ENCODE data around the gene ZBTB7B.
A peak's percentile ranks its signal among the peaks of the same experiment; 100 is the strongest.

The ZBTB7B gene

GRCh38 chr1:155043793-155044192 is 41.2 kb downstream of the ZBTB7B start:
- no peak for TF ChIP-seq CTCF (conservative IDR thresholded peaks at IDR 0.05; ENCODE audit: low read length)
- DNase-seq (ENCODE audit: low read depth): no peak

GRCh38 chr1:155044365-155044764 is 41.8 kb downstream of the ZBTB7B start:
- no peak for TF ChIP-seq CTCF (conservative IDR thresholded peaks at IDR 0.05; ENCODE audit: low read length)
- no peak for DNase-seq (ENCODE audit: low read depth)
- no peak overlapping the region for H3K4me3 ChIP-seq (ENCODE audit: low read length)

More at GRCh38 chr1:155043793-155044192, 41.2 kb downstream of the ZBTB7B start:
- H3K4me3 ChIP-seq (ENCODE audit: low read length): no peak overlapping the region

- TF ChIP-seq CTCF (conservative IDR thresholded peaks at IDR 0.05; ENCODE audit: low read length): peak; percentile 85
- H3K4me3 ChIP-seq (ENCODE audit: low read length): no peak overlapping the region
- DNase-seq (ENCODE audit: low read depth): peak; percentile 84
Observed at GRCh38 chr1:155044812-155045657, 42.4 kb downstream of the ZBTB7B start.

- no peak for TF ChIP-seq CTCF (conservative IDR thresholded peaks at IDR 0.05; ENCODE audit: low read length)
- H3K4me3 ChIP-seq (ENCODE audit: low read length): no peak overlapping the region
- no peak for DNase-seq (ENCODE audit: low read depth)
Observed at GRCh38 chr1:155048449-155049334, 46.1 kb downstream of the ZBTB7B start.

GRCh38 chr1:155049651-155050559 is 47.3 kb downstream of the ZBTB7B start:
- peak; percentile 53 for DNase-seq (ENCODE audit: low read depth)
- H3K4me3 ChIP-seq (ENCODE audit: low read length): peak overlapping the region; percentile 76

More at GRCh38 chr1:155049651-155050559, 47.3 kb downstream of the ZBTB7B start:
- no peak for TF ChIP-seq CTCF (conservative IDR thresholded peaks at IDR 0.05; ENCODE audit: low read length)

All from AG10803 (cell line).